ENCODE data around the gene GPC5. TPM values are rescaled to one million over a fixed set of nuclear protein-coding genes. Genes with fewer than 3 reads are reported as not detected.

GPC5 gene
- total RNA-seq, 1 experiment from 2014 or later, result 0.15 TPM

- no peaks in the 10 kb centered on the region for H3K23me2 ChIP-seq (ENCODE audit: insufficient read length, low read depth, low read length, poor library complexity, severe bottlenecking)
- no peaks in the 10 kb centered on the region for H3K27me3 Mint-ChIP-seq (ENCODE audit: low read depth)
- no peak overlapping the region for H3K14ac ChIP-seq (ENCODE audit: insufficient read depth, low read length)
- H2BK5ac ChIP-seq (ENCODE audit: insufficient read length, low read length), result no peak overlapping the region
- no peak overlapping the region for H3K23ac ChIP-seq (ENCODE audit: insufficient read length, low read depth, low read length)
- H2BK12ac ChIP-seq (ENCODE audit: insufficient read length, low read depth, low read length), result no peak overlapping the region
- no peak overlapping the region for H2AFZ ChIP-seq (ENCODE audit: low read length)
- H2BK120ac ChIP-seq (ENCODE audit: low read depth, low read length, poor library complexity, severe bottlenecking), result no peak overlapping the region
- no peak overlapping the region for H2BK15ac ChIP-seq (ENCODE audit: low read depth, low read length)
- no peak overlapping the region for H4K91ac ChIP-seq (ENCODE audit: insufficient read length, low read depth, low read length)
- no peaks in the 10 kb centered on the region for H3K27me3 ChIP-seq (ENCODE audit: insufficient read depth, low read length)
- no peak overlapping the region for H3T11ph ChIP-seq (ENCODE audit: low read length)
- no peaks in the 10 kb centered on the region for H3K79me1 ChIP-seq (ENCODE audit: insufficient read depth, low read depth, low read length, poor library complexity, severe bottlenecking)
- no peak overlapping the region for H2BK20ac ChIP-seq (ENCODE audit: low read depth, low read length, poor library complexity, severe bottlenecking)
- no peak overlapping the region for H3K18ac ChIP-seq (ENCODE audit: insufficient read length, low read depth, low read length)
- H2AK5ac ChIP-seq (ENCODE audit: insufficient read length, low read length), result no peak overlapping the region
- no peak for TF ChIP-seq CTCF (conservative IDR thresholded peaks at IDR 0.05)
- H4K20me1 ChIP-seq (ENCODE audit: control insufficient read depth, insufficient read depth, insufficient read length), result no peaks in the 10 kb centered on the region
- no CpG with 5 or more reads among the region's 4 CpGs for WGBS (ENCODE audit: extremely low coverage, insufficient read length, low lambda C conversion rate)
- no peaks in the 10 kb centered on the region for H3K9me3 Mint-ChIP-seq
- no peak overlapping the region for H3K27ac Mint-ChIP-seq
- no peak overlapping the region for H3K4me2 ChIP-seq (ENCODE audit: insufficient read depth, insufficient read length, low read length)
- DNase-seq, result no peak
- H3K79me2 ChIP-seq (ENCODE audit: insufficient read depth, low read length), result no peaks in the 10 kb centered on the region
- no peak overlapping the region for H3K4me3 Mint-ChIP-seq
- H4K5ac ChIP-seq (ENCODE audit: insufficient read length, low read depth, low read length), result no peak overlapping the region
- H3K4me1 Mint-ChIP-seq, result no peaks in the 10 kb centered on the region
- no peak overlapping the region for H3K9ac ChIP-seq (ENCODE audit: extremely low read depth, insufficient read length, low read length)
- H3K4me1 ChIP-seq (ENCODE audit: insufficient read depth, low read length), result no peaks in the 10 kb centered on the region
- no peak overlapping the region for H3K27ac ChIP-seq (ENCODE audit: insufficient read length, low read depth, low read length)
- no peak overlapping the region for H3K4ac ChIP-seq (ENCODE audit: low read depth, low read length)
- no peaks in the 10 kb centered on the region for H3K9me3 ChIP-seq (ENCODE audit: control insufficient read depth, low read depth, low read length)
- no peak overlapping the region for H3K56ac ChIP-seq (ENCODE audit: insufficient read length, low read depth, low read length)
- no peak overlapping the region for H4K8ac ChIP-seq (replicated peaks; ENCODE audit: insufficient read length, low read depth, low read length)
- H3K36me3 Mint-ChIP-seq (ENCODE audit: insufficient read depth in 1 of 3, low read depth in 3 of 3), result no peaks in the 10 kb centered on the region; a peak in 1 of 7 replicates
Measured at GRCh38 chr13:91659256-91660075, 261.0 kb downstream of the GPC5 start.

Measured in H9 (cell line).